CD4-positive, alpha-beta T cell (primary cell): ENCODE measurements around the gene FGF5. TPM values are rescaled to one million over a fixed set of nuclear protein-coding genes. Genes with fewer than 3 reads are reported as not detected.

Source experiments
- ATAC-seq: fragments of 200-7000 bp; cut with Tn5 transposase; one replicate; pipeline ENCODE4 v1.10.0; 2022; ENCODE audit warnings: mild to moderate bottlenecking; ENCODE audit not compliant: poor library complexity
- CTCF ChIA-PET: fragments of 350-600 bp; sonication (Branson Sonifier 250); formaldehyde crosslinking; loops from one replicate; lab custom pipeline; 2021; ENCODE audit warnings: antibody characterized with exemption, inconsistent platforms; lab: Charles Lee
- POLR2A ChIA-PET: fragments of 350-600 bp; sonication (Branson Sonifier 250); formaldehyde crosslinking; loops from one replicate; lab custom pipeline; 2021; ENCODE audit warnings: antibody characterized with exemption, inconsistent platforms; lab: Charles Lee
- DNase-seq, 14 experiments: peaks; one replicate each; pipeline ENCODE4 v3.0.0-alpha.2; 2013 to 2020; ENCODE audit warnings: mixed read lengths in 2 of 14
- H3K27ac ChIP-seq, 2 donors: one replicate each; pipeline versions ENCODE4 v1.5.1 to v1.7.0; 2013; ENCODE audit warnings: low read length in 2 of 2, low read depth in 1 of 2, mild to moderate bottlenecking in 1 of 2
- H3K27me3 ChIP-seq, 2 experiments: 1 replicate in 1 of 2; 2 replicates in 1 of 2; pipeline versions ENCODE4 v1.6.1 to v1.7.0; 2013; ENCODE audit warnings: low read length in 2 of 2, control low read depth in 1 of 2, mild to moderate bottlenecking in 1 of 2, moderate library complexity in 1 of 2; ENCODE audit not compliant: insufficient read depth in 2 of 2, control insufficient read depth in 1 of 2
- H3K36me3 ChIP-seq: one replicate; pipeline ENCODE4 v1.6.1; 2013; ENCODE audit warnings: low read length, control low read depth; ENCODE audit not compliant: insufficient read depth
- H3K4me1 ChIP-seq: one replicate; pipeline ENCODE4 v1.6.1; 2013; ENCODE audit warnings: low read length, control low read depth; ENCODE audit not compliant: insufficient read depth
- H3K4me3 ChIP-seq: one replicate; pipeline ENCODE4 v1.5.1; 2013; ENCODE audit warnings: mild to moderate bottlenecking, low read length, moderate library complexity
- H3K9me3 ChIP-seq, 2 experiments: 1 replicate in 1 of 2; 2 replicates in 1 of 2; pipeline versions ENCODE4 v1.6.1 to v1.7.0; 2013; ENCODE audit warnings: low read length in 2 of 2, mild to moderate bottlenecking in 2 of 2, control low read depth in 1 of 2, moderate library complexity in 1 of 2; ENCODE audit not compliant: control insufficient read depth in 1 of 2, insufficient read depth in 1 of 2
- H3K27ac Mint-ChIP-seq: one replicate; pipeline ENCODE4 v1.8.0; 2020; ENCODE audit warnings: mixed read lengths
- H3K27me3 Mint-ChIP-seq: one replicate; pipeline ENCODE4 v1.8.0; 2021; ENCODE audit warnings: mixed read lengths
- H3K36me3 Mint-ChIP-seq: one replicate; pipeline ENCODE4 v1.8.0; 2021; ENCODE audit warnings: low read depth, mixed read lengths
- H3K4me1 Mint-ChIP-seq: one replicate; pipeline ENCODE4 v1.8.0; 2021; ENCODE audit warnings: low read depth, mixed read lengths
- H3K4me3 Mint-ChIP-seq: one replicate; pipeline ENCODE4 v1.8.0; 2020; ENCODE audit warnings: mild to moderate bottlenecking, mixed read lengths
- H3K9me3 Mint-ChIP-seq: one replicate; pipeline ENCODE4 v1.8.0; 2020; ENCODE audit warnings: mixed read lengths
- CTCF ChIP-seq: fragments of 200-600 bp; IDR thresholded peaks from one replicate; pipeline ENCODE4 v1.8.0; 2022; ENCODE audit warnings: antibody characterized with exemption, mild to moderate bottlenecking
- intact Hi-C, 2 experiments: fragments of 100-400 bp; cut with DNase I in 1 of 2; cut with micrococcal nuclease in 1 of 2; formaldehyde crosslinking; loops; one replicate each; pipeline versions ENCODE4 v1.15.1 to v1.9.0; 2023 to 2025; cut with DNase I, micrococcal nuclease
- total RNA-seq, 174 experiments: library from RNA in 2 of 174; stranded (reverse) in 2 of 174; gene quantifications; one replicate each; pipeline ENCODE4 v1.2.3 and lab custom pipeline; 2021 to 2026

Gene FGF5
- total RNA-seq, 2 experiments from 2014 or later: 0.05 to 0.06 TPM

DNA sequence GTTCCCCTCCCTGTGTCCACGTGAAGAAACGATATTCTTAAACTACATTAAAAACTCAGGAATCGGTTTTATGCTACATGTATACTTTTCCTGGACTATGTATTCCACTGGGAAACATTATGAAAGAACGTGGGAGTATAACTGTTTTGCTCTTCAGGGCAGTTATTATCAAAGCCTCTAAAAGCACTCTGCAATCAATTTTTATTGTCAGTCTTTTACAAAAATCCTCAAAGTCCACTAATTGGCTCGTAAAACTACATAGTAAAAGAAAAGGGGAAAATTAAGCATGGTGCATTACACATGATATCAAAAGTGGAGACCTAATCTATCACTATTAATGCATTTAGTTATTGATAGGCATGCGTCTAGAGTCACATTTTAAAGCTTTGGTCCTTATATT, 57.7 kb downstream of the FGF5 start:
- DNase-seq (no peak), ATAC-seq (no peak)
- H3K36me3 Mint-ChIP-seq: no peaks in the 10 kb centered on the region
- Histone ChIP-seq H3K27me3 (peaks cover 0 to 3% of the 10 kb centered on the region in 2 experiments), H3K4me1 (no peaks in the 10 kb centered on the region), H3K36me3 (no peaks in the 10 kb centered on the region), H3K9me3 (no peaks in the 10 kb centered on the region), H3K4me3 (no peak overlapping the region), H3K27ac (no peak overlapping the region)
- TF ChIP-seq CTCF: no peak
- ChIA-PET POLR2A (no interaction called here), CTCF (no interaction called here)
- H3K27me3 Mint-ChIP-seq: no peaks in the 10 kb centered on the region
- intact Hi-C loops: no loop called here
- H3K27ac Mint-ChIP-seq: no peak overlapping the region
- peaks cover 6% of the 10 kb centered on the region for H3K4me1 Mint-ChIP-seq
- no peaks in the 10 kb centered on the region for H3K9me3 Mint-ChIP-seq
- H3K4me3 Mint-ChIP-seq: no peak overlapping the region

DNA sequence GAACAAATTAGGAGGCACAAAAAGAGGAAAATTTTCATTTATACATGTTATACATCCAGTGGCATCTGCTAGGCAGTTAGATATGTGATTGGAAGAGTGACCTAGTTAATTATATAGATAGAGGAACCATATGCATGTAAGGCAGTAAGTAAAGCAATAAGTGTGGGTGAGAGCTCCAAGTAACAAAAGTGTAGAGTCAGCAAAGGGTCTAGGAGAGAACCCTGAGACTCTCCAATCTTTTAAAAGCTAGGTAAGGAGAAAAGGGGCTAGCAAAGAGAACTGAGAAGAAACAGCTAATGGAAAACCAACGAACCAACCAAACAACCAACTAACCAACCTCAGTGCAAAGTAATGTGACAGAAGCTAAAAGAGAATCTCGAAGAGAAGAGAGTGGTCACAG, 65.2 kb downstream of the FGF5 start:
- ChIA-PET CTCF (no interaction called here), POLR2A (no interaction called here)
- no peak for TF ChIP-seq CTCF
- H3K36me3 ChIP-seq: no peaks in the 10 kb centered on the region
- H3K36me3 Mint-ChIP-seq: no peaks in the 10 kb centered on the region
- DNase-seq (no peak), ATAC-seq (no peak)
- H3K4me1 Mint-ChIP-seq: peaks cover 14% of the 10 kb centered on the region
- H3K9me3 Mint-ChIP-seq: no peaks in the 10 kb centered on the region
- no peak overlapping the region for H3K4me3 Mint-ChIP-seq
- H3K27ac Mint-ChIP-seq: no peak overlapping the region
- H3K4me1 ChIP-seq: peaks cover 13% of the 10 kb centered on the region
- H3K9me3 ChIP-seq: peaks cover 0 to 5% of the 10 kb centered on the region in 2 experiments
- no peak overlapping the region for H3K4me3 ChIP-seq
- peaks cover 19% of the 10 kb centered on the region for H3K27me3 Mint-ChIP-seq
- peaks cover 13 to 36% of the 10 kb centered on the region in 2 experiments for H3K27me3 ChIP-seq
- intact Hi-C loops: loop anchor here in 1 of 2 experiments (10.0 kb wide), 1 partner anchor 1377 kb away; no protein-coding TSS in a partner anchor
- no peak overlapping the region for H3K27ac ChIP-seq

- Histone ChIP-seq H3K27ac (no peak overlapping the region), H3K9me3 (peaks cover 0 to 5% of the 10 kb centered on the region in 2 experiments), H3K4me1 (peaks cover 13% of the 10 kb centered on the region), H3K36me3 (no peaks in the 10 kb centered on the region), H3K4me3 (no peak overlapping the region), H3K27me3 (peaks cover 14 to 37% of the 10 kb centered on the region in 2 experiments)
- H3K36me3 Mint-ChIP-seq: no peaks in the 10 kb centered on the region
- no peak for TF ChIP-seq CTCF
- CTCF ChIA-PET: no interaction called here
- no peak overlapping the region for H3K4me3 Mint-ChIP-seq
- no peaks in the 10 kb centered on the region for H3K9me3 Mint-ChIP-seq
- POLR2A ChIA-PET: interaction anchor here (1.0 kb wide), 1 partner anchor 10 kb away, joined by 3 read pairs; no protein-coding TSS in a partner anchor
- ATAC-seq (no peak), DNase-seq (no peak)
- intact Hi-C loops: loop anchor here in 1 of 2 experiments (10.0 kb wide), 1 partner anchor 1378 kb away; no protein-coding TSS in a partner anchor
- peaks cover 14% of the 10 kb centered on the region for H3K4me1 Mint-ChIP-seq
- peaks cover 21% of the 10 kb centered on the region for H3K27me3 Mint-ChIP-seq
- H3K27ac Mint-ChIP-seq: no peak overlapping the region
Observed at GRCh38 chr4:80333121-80333520, 66.7 kb downstream of the FGF5 start.
